ACHN (cell line): ENCODE results near the gene GPHN.

ENCODE experiments used
- DNase-seq: peaks from one replicate; pipeline ENCODE4 v3.0.0-alpha.2; 2015
- in situ Hi-C: cut with HindIII; loops from 2 replicates; pipeline ENCODE4 v1.10.0; 2017; ENCODE audit warnings: low sequenced_read_pairs, low pct_ligation_motif_present, low pct_unique_long_range_greater_than_20kb

GPHN gene

DNA sequence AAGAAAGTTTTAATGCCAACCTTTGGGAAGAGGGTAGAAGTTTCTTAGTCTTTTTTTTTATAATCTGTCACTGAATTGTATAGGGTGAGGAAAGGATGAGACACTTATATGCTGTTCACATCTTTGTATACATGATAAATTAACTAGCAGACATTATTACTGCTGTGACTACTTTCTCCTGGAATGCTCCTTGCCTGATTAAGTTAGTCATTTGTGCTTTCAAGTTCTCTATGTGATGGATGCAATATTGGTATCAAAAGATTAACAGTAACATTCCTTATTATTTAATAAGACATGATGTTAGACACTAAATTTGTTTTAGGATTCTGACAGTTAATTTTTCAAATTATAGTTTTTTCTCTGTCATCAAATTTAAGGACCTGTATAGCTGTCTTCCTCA lies 457.9 kb downstream of the GPHN start:
- DNase-seq: no peak
- in situ Hi-C loops: no loop called here

DNA sequence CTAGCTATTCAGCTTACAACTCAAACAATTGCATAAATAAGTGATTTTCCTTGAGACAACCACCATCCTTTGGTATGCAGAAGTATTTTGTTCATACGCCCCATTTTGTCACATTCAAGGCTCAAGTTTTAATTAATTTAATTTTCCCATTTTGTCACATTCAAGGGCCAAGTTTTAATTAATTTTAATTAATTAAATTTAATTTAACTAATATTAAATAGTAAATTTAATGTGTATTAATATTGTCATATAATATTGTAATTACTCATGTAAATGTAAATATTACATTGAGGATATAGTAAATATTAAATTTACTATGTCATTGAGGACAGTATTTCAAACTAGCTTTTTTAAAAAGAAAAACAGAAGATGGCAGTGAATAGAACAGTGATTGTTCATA lies 464.5 kb downstream of the GPHN start:
- in situ Hi-C loops: no loop called here
- DNase-seq: no peak

DNA sequence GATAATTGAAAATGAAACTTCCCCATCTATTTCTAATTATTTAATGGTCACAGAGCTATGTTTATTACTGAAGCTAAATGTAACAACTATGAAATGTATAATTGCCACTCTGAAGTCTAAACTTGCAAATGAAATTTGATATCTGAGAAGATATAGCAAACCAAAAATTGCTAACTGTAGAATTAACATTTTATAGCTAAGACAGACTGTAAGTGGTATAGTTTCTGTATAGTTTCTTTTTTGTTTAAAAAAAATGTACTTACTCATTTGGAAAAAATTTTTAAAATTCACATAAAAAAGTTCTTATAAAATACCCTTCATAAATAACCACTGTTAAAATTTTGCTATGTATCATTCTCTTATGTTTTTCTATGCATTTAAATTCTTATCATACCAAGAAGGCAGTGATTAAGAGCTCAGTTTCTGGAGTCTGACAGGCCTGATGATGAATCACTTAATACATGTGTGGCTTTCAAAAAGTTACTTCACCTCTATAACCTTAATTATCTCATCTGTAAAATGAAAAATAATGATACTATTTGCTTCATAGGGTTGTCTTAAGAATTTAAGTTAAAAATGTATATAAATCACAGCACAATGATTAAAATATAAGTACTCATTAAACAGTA lies 466.6 kb downstream of the GPHN start:
- peak; percentile 7 for DNase-seq
- in situ Hi-C loops: no loop called here

DNA sequence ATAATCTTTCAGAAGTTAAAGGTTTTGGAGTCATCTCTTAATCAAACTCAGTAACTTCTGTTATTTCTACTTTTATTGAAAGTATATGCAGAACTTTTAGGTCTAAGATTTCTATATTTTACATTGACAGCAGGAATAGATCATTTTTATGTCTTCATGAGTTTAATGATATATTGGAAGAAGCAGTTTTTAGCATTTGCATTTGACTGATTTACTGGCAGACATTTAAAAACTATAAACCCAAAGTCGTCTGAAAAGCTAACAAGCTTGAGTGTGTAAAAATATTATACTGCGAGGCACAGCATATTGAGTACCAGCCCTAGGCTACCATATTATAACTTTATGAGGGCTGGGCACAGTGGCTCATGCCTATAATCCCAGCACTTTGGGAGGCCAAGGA lies 467.3 kb downstream of the GPHN start:
- in situ Hi-C loops: no loop called here
- no peak for DNase-seq

DNA sequence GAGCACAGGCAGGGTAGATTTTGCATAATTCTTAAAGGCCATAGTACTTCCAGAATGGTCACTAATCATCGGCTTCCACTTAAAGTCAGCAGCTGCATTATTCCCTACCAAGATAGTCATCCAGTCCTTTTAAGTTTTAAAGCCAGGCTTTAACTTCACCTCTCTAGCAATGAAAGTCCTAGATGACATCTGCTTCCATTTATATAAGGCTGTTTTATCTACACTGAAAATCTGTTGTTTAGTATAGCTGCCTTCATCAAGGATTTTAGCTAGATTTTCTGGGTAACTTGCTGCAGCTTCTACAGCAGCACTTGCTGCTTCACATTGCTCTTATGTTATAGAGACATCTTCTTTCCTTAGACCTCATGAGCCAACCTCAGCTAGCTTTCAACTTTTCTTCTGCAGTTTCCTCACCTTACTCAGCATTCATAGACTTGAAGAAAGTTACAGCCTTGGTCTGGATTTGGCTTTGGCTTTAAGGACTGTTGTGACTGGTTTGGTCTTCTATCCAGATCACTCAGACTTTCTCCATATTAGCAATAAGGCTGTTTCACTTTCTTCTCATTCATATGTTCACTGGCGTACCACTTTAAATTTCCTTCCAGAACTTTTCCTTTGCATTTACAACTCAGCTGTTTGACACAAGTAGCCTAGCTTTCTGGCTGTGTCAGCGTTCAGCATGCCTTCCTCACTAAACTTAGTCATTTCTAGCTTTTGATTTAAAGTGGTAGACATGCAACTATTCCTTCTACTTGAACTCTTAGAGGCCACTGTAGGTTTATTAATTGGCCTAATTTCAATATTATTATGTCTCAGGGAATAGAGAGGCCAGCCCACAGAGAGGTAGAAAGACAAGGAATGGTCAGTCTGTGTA lies 471.4 kb downstream of the GPHN start:
- DNase-seq: no peak

DNA sequence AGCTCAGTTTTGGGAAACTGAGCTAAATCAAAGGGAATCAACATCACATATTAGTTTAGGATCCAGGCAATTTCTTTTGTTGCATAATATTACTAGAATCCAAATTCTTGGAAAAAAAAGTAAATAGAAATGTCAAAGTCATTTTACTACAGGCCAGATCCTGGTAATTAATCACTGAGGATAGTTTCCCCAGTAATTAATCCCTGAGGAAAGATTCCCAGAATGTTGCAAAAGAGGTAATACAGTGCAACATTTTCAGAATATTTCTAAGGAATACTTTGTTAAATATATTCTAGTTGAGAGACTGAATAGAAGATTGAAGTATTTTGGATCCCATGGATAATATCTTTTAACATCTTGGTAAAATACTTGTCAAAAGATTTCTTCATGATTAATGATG lies 474.3 kb downstream of the GPHN start:
- in situ Hi-C loops: no loop called here
- no peak for DNase-seq

More for the DNA sequence above, 471.4 kb downstream of the GPHN start:
- in situ Hi-C loops: no loop called here

DNA sequence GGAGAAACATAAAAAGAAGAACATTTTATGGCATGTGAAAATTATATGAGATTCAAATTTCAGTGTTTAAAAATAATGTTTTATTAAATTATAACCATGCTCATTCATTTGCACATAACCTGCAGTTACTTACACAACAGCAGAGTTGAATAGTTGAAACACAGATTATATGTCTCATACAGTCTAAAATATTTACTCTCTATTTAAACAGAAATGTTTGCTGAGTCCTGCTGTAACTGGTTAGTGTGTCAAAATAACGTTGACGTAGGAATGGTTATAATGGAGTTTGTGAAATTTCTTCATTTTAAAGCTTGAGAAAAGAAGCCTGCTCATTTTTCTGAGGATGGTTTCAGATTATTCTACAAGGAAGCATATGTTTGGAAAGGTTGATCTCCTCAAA lies 484.8 kb downstream of the GPHN start:
- in situ Hi-C loops: no loop called here

DNA sequence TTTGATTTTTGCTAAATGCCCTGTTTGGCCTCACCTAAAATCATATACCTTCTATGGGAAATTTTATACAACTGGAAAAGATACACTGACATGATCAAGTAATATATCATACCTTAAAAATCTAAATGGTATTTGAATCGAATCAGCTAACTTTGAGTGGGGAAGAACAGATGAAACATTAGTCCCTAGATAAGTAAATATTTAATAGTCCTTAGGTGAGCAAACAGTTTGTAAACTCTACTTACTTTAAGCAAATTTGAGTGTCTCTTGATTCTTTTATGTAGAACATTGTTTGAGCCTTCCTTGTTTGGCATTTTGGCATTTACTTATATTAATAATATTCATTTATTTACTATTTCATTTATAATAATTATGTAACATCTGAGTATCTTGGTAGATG lies 485.6 kb downstream of the GPHN start:
- DNase-seq: no peak
- in situ Hi-C loops: no loop called here

More for the DNA sequence above, 484.8 kb downstream of the GPHN start:
- no peak for DNase-seq

DNA sequence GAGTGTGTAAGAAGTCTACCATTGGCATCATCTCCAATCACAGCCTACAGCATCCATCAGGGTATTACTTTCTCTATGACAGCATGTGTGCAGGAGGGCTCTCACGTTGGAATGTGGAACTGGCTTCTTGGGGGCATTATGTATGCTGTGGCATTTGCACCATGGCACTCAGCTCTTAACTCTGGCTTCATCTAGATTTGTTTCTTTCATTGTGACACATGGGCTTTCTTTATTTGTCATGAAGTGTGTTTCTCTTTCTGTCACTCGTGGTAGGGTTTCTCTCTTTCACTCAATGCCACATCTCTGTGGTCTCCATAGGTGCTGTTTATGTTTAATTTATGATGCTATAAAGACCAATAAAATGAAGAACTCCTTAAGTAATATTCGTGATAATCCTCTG lies 490.1 kb downstream of the GPHN start:
- DNase-seq: no peak
- in situ Hi-C loops: no loop called here

DNA sequence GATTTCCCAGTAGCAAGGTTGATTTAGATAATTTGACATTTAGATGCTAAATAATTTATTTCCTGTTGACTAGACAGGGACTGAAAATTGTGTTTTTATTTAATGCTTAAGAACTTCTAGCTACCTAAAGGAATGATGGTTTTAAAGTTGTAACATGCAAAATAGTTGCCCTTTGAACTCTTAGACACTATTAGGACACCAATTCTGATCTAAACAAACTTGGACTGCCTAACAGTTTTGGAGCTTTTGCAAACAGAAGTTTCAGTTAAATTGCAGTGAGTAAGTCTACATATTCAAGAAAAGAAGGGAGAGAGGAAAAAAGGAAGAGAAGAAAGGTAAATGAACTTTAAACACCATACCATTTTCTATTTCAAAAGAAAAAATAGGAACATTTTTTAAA lies 492.0 kb downstream of the GPHN start:
- in situ Hi-C loops: no loop called here
- DNase-seq: no peak

DNA sequence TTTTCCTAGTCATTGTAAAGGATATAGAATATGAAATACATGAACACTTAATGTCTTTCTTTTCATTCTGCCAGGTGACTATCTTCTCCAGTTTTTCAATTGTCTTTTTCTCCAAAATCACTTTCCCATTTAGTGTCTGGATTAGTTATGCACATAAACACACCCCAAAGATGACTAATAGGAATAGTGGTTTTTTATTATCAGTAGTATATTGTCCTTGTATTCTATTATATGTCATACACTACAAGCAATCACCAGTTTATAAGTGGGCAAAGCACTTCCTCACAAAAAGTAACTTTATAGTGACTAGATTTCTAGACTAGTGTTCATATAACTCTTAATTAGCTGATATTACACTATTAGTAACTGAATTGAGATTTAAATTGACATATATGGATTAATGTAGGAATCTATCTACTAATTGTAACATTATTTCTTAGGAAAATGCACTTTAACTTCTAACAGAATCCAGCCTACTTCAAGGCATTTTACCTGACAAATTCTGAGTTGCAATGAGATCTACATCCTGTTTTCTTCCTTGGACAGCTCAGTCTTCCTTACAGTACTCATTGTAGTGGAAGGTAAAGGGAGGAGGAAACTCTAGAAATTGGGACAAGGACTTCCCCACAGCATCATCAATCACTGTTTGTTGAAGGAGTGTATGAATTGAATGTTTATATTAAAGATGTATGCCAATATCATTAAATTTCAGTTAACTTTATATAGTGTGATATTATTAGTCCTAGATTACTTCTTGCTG lies 495.2 kb downstream of the GPHN start:
- DNase-seq: no peak
- in situ Hi-C loops: no loop called here

DNA sequence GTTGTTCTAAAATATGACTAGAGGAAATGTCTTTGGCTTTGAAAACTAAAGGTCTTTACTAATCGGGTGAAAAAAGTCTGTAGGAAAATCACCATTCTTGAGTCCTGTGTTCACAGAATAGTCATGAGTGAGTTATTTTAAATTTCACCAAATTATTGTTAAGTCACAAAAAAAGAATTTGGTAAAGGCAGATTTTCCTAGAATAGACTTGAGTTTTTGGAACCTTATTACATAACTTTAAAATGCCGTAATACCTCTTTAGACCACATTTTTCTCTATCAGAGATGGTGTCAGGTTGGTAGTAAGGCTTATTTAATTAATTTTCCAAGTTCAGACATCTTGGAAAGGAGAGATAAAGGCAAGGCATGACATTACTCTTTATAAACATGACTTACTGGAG lies 496.6 kb downstream of the GPHN start:
- no peak for DNase-seq
- in situ Hi-C loops: no loop called here

DNA sequence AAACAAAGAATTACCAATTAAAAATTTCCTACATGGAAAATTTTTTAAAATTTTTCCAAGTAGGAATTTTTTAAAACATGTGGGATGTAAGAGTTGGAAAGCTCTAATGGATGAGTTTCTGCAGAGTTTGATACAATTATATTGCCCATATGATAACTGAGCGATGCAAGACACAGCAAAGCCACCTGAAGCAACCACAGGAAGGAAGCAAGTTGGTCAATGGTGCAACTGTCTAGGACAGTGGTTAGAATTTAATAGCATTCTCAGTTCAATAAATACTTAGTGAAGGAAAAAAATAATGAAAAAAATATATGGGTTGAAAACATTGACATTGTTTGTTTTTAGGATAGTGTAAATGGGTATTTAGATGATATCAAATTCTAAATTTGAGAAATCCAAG lies 502.7 kb downstream of the GPHN start:
- in situ Hi-C loops: no loop called here
- no peak for DNase-seq

DNA sequence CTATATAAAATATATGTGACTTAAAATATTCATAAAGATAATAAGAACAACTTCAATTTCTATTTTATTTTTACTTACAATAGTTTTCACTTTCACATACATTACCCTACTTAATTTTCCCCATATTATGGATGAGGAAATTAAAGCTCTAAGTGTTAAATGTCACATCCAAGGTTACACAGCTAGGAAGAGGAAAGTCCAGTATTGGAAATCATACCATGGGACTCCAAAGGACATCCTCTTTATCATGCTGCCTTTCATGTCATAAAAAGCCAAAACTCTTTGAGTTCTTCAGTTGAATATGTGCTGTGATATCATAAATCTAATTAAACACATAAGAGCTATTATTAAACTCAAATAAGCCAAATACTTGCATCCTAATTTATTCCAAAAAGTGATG lies 508.9 kb downstream of the GPHN start:
- in situ Hi-C loops: no loop called here
- DNase-seq: no peak

DNA sequence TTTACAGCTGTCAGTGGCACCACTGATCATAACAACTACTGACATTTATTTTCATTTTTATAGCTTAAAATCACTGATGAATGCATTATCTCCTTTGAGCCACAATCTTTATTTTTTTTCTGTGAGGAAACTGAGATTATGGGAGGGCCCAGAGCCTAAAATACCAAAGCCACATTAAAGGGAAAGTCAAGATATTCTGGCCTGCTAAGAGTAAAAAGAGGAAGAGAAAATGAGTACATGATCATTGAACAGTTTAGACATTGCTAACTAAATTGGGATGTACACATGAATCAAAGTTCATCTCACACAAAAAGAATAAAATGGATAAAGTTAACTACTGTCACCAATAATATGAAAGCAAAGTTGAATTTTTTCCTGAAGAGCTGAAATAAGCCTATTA lies 510.8 kb downstream of the GPHN start:
- in situ Hi-C loops: no loop called here
- DNase-seq: no peak

DNA sequence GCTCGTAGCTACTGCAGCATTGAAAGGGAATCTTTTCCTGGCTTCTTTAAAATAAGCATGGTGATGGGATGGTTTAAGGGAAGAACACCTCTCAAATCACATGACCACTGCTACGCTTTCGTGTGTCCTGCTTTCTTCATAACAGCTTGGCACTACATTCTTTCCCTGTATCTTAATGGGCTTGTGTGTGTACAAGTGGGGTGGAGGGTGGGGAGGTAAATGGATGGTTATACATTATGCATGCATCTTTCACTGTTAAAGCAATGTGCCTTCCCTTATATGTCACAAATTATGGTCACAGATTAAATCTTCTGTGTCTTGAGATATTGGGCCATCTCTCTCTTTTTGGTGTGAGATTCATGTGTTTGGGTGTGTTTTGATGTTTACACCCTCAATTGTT lies 511.8 kb downstream of the GPHN start:
- DNase-seq: no peak
- in situ Hi-C loops: no loop called here

DNA sequence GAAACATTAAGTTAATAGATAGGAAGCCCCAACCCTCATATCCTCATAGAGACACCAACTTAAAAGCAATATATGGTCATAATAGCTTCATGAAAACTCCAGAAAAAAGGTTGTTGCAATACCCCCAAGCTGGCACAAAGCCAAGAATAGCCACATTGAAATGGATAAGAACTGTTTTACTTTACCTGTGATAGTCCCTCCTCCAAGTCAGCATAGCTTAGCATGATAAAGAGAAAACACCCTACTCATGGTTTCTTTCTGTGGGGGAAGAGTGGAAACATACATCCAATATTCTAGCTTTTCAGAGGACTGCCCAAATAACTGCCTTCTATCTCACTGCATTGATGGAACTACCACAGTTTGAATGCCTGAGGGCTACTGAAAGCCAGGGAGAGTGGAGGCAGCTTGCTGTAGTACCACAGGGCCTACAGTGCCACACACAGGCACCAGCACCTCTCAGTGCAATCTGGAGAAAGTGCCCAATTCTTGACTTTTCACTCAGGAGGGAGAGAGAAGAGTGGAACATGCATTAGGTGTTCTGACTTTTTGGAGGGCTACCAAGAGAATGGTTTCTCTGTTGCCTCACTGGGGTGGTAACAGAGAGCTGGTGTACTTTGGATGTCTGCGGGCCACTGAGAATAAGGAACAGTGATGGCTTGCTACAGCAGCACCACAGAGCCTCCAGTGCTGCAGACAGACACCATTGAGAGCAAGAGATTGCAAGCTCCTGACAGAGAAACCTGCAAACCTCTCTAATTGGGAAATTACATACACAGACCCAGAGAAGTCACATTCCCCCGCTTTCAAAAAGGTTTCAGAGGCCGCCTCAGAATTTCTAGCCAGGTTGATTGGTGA lies 524.2 kb downstream of the GPHN start:
- no peak for DNase-seq
- in situ Hi-C loops: no loop called here

DNA sequence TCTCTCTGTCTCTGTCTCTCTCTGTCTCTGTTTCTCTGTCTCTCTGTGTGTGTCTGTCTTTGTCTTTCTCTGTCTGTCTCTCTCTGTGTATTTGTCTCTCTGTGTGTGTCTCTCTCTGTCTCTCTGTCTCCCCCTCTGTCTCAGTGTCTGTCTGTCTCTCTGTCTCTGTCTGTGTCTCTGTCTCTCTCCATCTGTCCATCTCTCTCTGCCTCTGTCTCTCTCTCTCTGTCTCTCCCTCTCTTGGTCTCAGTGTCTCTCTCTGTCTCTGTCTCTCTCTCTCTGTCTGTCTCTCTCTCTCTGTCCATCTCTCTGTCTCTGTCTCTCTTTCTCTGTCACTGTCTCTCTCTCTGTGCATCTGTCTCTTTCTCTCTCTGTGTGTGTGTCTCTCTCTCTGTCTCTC lies 537.5 kb downstream of the GPHN start:
- DNase-seq: no peak
- in situ Hi-C loops: no loop called here

DNA sequence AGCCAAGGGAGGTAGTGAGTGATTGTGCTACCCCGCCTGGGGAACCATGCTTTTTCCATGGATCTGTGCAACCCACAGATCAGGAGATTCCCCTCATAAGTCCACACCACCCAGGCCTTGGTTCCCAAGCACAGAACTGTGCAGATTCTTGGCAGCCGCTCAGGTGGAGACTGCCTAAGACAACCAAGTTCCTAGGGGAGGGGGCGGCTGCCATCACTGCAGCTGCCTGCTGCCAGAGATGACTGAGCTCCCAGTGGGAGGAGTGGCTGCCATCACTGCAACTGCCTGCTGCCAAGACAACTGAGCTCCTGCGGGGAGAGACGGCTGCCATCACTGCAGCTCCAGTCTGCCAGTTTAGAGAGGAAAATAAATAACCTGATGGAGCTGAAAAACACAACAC lies 542.9 kb downstream of the GPHN start:
- DNase-seq: no peak
- in situ Hi-C loops: no loop called here
